RPMI7951 (cell line): ENCODE data around the gene GRID1. TPM values are rescaled to one million over a fixed set of nuclear protein-coding genes. Genes with fewer than 3 reads are reported as not detected.

Experiments
- DNase-seq: peaks from one replicate; pipeline ENCODE4 v3.0.0-alpha.2; 2012; ENCODE audit warnings: low read depth
- total RNA-seq: library from RNA; depleted of rRNA; stranded (reverse); fragments of >200 nt; shearing (Covaris generic); gene quantifications from 2 replicates; pipeline ENCODE4 v1.2.3, GENCODE V29; 2014

Gene GRID1
- total RNA-seq, 1 experiment from 2014 or later, result not detected

GRCh38 chr10:86144301-86144700 lies 222.3 kb downstream of the GRID1 start:
- no peak for DNase-seq

- DNase-seq, result no peak
Measured at GRCh38 chr10:86141896-86142295, 224.7 kb downstream of the GRID1 start.

GRCh38 chr10:86139066-86139657 lies 227.4 kb downstream of the GRID1 start:
- peak; percentile 20 for DNase-seq

- no peak for DNase-seq
Measured at GRCh38 chr10:86138551-86139065, 228.0 kb downstream of the GRID1 start.

- no peak for DNase-seq
Measured at GRCh38 chr10:86137561-86137960, 229.0 kb downstream of the GRID1 start.

- no peak for DNase-seq
Measured at GRCh38 chr10:86136934-86137333, 229.7 kb downstream of the GRID1 start.

- DNase-seq, result no peak
Measured at GRCh38 chr10:86135191-86135590, 231.4 kb downstream of the GRID1 start.

- DNase-seq, result no peak
Measured at GRCh38 chr10:86130737-86131475, 235.7 kb downstream of the GRID1 start.

- no peak for DNase-seq
Measured at GRCh38 chr10:86130041-86130440, 236.6 kb downstream of the GRID1 start.

- DNase-seq, result no peak
Measured at GRCh38 chr10:86128360-86128759, 238.2 kb downstream of the GRID1 start.

GRCh38 chr10:86127274-86127819 lies 239.2 kb downstream of the GRID1 start:
- no peak for DNase-seq

GRCh38 chr10:86124734-86125133 lies 241.9 kb downstream of the GRID1 start:
- DNase-seq, result no peak

GRCh38 chr10:86123715-86124114 lies 242.9 kb downstream of the GRID1 start:
- no peak for DNase-seq

- DNase-seq, result no peak
Measured at GRCh38 chr10:86123304-86123703, 243.3 kb downstream of the GRID1 start.

GRCh38 chr10:86122646-86123045 lies 243.9 kb downstream of the GRID1 start:
- DNase-seq, result no peak

- no peak for DNase-seq
Measured at GRCh38 chr10:86121200-86121599, 245.4 kb downstream of the GRID1 start.

GRCh38 chr10:86117051-86117450 lies 249.5 kb downstream of the GRID1 start:
- no peak for DNase-seq

- no peak for DNase-seq
Measured at GRCh38 chr10:86113983-86114382, 252.6 kb downstream of the GRID1 start.

GRCh38 chr10:86113501-86113900 lies 253.1 kb downstream of the GRID1 start:
- DNase-seq, result no peak

GRCh38 chr10:86113044-86113443 lies 253.6 kb downstream of the GRID1 start:
- no peak for DNase-seq

GRCh38 chr10:86111902-86112545 lies 254.6 kb downstream of the GRID1 start:
- DNase-seq, result no peak

GRCh38 chr10:86110156-86110786 lies 256.3 kb downstream of the GRID1 start:
- DNase-seq, result no peak
